K562 (cell line): ENCODE data around the gene SPATS2L. TPM values are rescaled to one million over a fixed set of nuclear protein-coding genes. Genes with fewer than 3 reads are reported as not detected.

Source experiments
- ATAC-seq: fragments of 200-7000 bp; cut with Tn5 transposase; 3 replicates; pipeline ENCODE4 v1.9.1; 2020; ENCODE audit warnings: moderate library complexity
- BruUV-seq: library from RNA; stranded (reverse); fragments of 400-500 nt; replicated peaks from 2 replicates; lab custom pipeline; 2021; lab: Mats Ljungman, UMichigan
- CTCF ChIA-PET: fragments of 300-600 bp; formaldehyde crosslinking; extraction: SDS; loops from one replicate; lab custom pipeline; 2021; ENCODE audit warnings: low intra/inter-chr PET ratio; lab: Yijun Ruan, JAX
- POLR2A ChIA-PET: fragments of 300-600, 350-650 bp; sonication (Branson Sonifier 250); formaldehyde crosslinking; extraction: SDS; loops from one replicate; lab custom pipeline; 2021; ENCODE audit warnings: antibody characterized with exemption, inconsistent platforms; lab: Yijun Ruan, JAX
- DNase-seq, 4 experiments: peaks; one replicate each; pipeline versions ENCODE4 v3.0.0 to v3.0.0-alpha.2; 2011 to 2018; ENCODE audit warnings: low spot score in 3 of 4, mixed read lengths in 3 of 4; ENCODE audit errors: extremely low read depth in 1 of 4
- FAIRE-seq: peaks from 2 replicates; lab custom pipeline; 2011; peaks lifted over from hg19 to GRCh38; lab: Jason Lieb, UNC
- H2AFZ ChIP-seq: 2 replicates; pipeline ENCODE4 v1.6.0; 2011; ENCODE audit warnings: low read depth, low read length, control low read depth, inconsistent platforms
- H3K27ac ChIP-seq: fragments of 200-600 bp; 3 replicates; pipeline ENCODE4 v1.8.0; 2011; ENCODE audit warnings: low read depth, mild to moderate bottlenecking, control low read depth, inconsistent platforms, low read length, moderate library complexity, mixed read lengths; ENCODE audit errors: extremely low read depth
- H3K27me3 ChIP-seq, 2 experiments: fragments of 300-600 bp in 1 of 2; 2 replicates in 1 of 2; 3 replicates in 1 of 2; pipeline versions ENCODE4 v1.6.0 to v1.8.0; 2011; ENCODE audit warnings: inconsistent platforms in 2 of 2, low read length in 2 of 2, mild to moderate bottlenecking in 1 of 2, mixed read lengths in 1 of 2, moderate library complexity in 1 of 2; ENCODE audit not compliant: control insufficient read depth in 2 of 2, insufficient read depth in 2 of 2
- H3K36me3 ChIP-seq: fragments of 300-600 bp; 3 replicates; pipeline ENCODE4 v1.8.0; 2011; ENCODE audit warnings: mild to moderate bottlenecking, low read length, inconsistent platforms; ENCODE audit not compliant: control insufficient read depth, insufficient read depth
- H3K4me1 ChIP-seq, 2 experiments: fragments of 200-600 bp in 1 of 2; replicated peaks in 1 of 2; 2 replicates in 1 of 2; 3 replicates in 1 of 2; pipeline versions ENCODE4 v1.5.1 to v1.8.0; 2011; ENCODE audit warnings: inconsistent platforms in 2 of 2, low read length in 2 of 2, mild to moderate bottlenecking in 1 of 2, mixed read lengths in 1 of 2, moderate library complexity in 1 of 2; ENCODE audit not compliant: control insufficient read depth in 2 of 2, insufficient read depth in 2 of 2
- H3K4me2 ChIP-seq: 2 replicates; pipeline ENCODE4 v1.6.1; 2011; ENCODE audit warnings: low read length, control low read depth, inconsistent platforms, mixed read lengths; ENCODE audit not compliant: insufficient read depth
- H3K4me3 ChIP-seq: fragments of 200-600 bp; sonication (generic), shearing (Covaris generic); 2 replicates; pipeline ENCODE4 v1.5.1; 2016; ENCODE audit warnings: control low read depth, inconsistent platforms
- H3K79me2 ChIP-seq: fragments of 200-600 bp; 3 replicates; pipeline ENCODE4 v1.8.0; 2011; ENCODE audit warnings: low read length, inconsistent platforms; ENCODE audit not compliant: control insufficient read depth, insufficient read depth
- H3K9ac ChIP-seq, 2 experiments: 2 replicates each; pipeline versions ENCODE4 v1.6.0 to v1.6.1; 2011; ENCODE audit warnings: low read depth in 2 of 2, low read length in 2 of 2, control low read depth in 1 of 2, inconsistent platforms in 1 of 2, mild to moderate bottlenecking in 1 of 2, mixed read lengths in 1 of 2; ENCODE audit not compliant: insufficient read depth in 1 of 2
- H3K9me1 ChIP-seq: one replicate; pipeline ENCODE4 v1.6.0; 2011; ENCODE audit warnings: inconsistent platforms, mild to moderate bottlenecking, low read length, moderate library complexity; ENCODE audit not compliant: control insufficient read depth, insufficient read depth
- H3K9me3 ChIP-seq: replicated peaks from 2 replicates; pipeline ENCODE4 v1.5.1; 2011; ENCODE audit warnings: low read depth, low read length, inconsistent platforms; ENCODE audit not compliant: control insufficient read depth, insufficient read depth
- H4K20me1 ChIP-seq: replicated peaks from 2 replicates; pipeline ENCODE4 v1.6.1; 2011; ENCODE audit warnings: low read length, inconsistent platforms, mixed read lengths; ENCODE audit not compliant: control insufficient read depth, insufficient read depth
- ATF7 ChIP-seq: fragments of 450-650 bp; IDR thresholded peaks from 2 replicates; pipeline ENCODE4 v1.7.1; 2014; ENCODE audit warnings: mild to moderate bottlenecking, moderate library complexity
- HDAC1 ChIP-seq, 2 experiments: fragments of 450-650 bp; IDR thresholded peaks; 2 replicates each; pipeline ENCODE4 v1.6.1; 2016 to 2017; ENCODE audit warnings: inconsistent platforms in 1 of 2, mild to moderate bottlenecking in 1 of 2, moderate library complexity in 1 of 2
- SAP30 ChIP-seq: fragments of 200-600 bp; sonication (generic); IDR thresholded peaks from 2 replicates; pipeline ENCODE4 v1.6.1; 2012; ENCODE audit warnings: borderline replicate concordance, low read depth, mild to moderate bottlenecking, moderate library complexity, low read length, control low read depth, inconsistent platforms; ENCODE audit not compliant: insufficient read depth, poor library complexity, severe bottlenecking
- ZBTB1 ChIP-seq: sonication (generic); formaldehyde crosslinking; IDR thresholded peaks from 2 replicates; pipeline ENCODE4 v1.8.1; 2023; ENCODE audit warnings: missing genetic modification reagents, low read depth, mild to moderate bottlenecking, borderline replicate concordance
- ZEB2 ChIP-seq: fragments of 450-650 bp; IDR thresholded peaks from 2 replicates; pipeline ENCODE4 v1.6.1; 2016
- WGBS: fragments of 100-300 bp; shearing (Covaris generic); methylation state at CpG from one replicate; pipeline ENCODE4 v1.1.6; 2016; ENCODE audit warnings: low coverage, mixed read lengths; ENCODE audit not compliant: insufficient coverage; ENCODE audit errors: missing lambda C conversion rate; 5-methylcytosine and 5-hydroxymethylcytosine counted together
- in situ Hi-C: fragments of 300-500 bp; cut with MboI; formaldehyde crosslinking; loops from 4 replicates; pipeline ENCODE4 v1.15.0; 2018; ENCODE audit warnings: inconsistent platforms, mixed read lengths
- intact Hi-C: fragments of 100-400 bp; cut with micrococcal nuclease; formaldehyde crosslinking; loops from 2 replicates; pipeline ENCODE4 v1.14.2; 2022
- polyA plus RNA-seq, 8 experiments: library from polyadenylated mRNA; depleted of rRNA in 4 of 8; stranded (reverse) in 5 of 8; unstranded in 3 of 8; fragments of >200 nt; fragmentation: Nextera tagmentation in 2 of 8; fragmentation: Illumina TruSeq in 1 of 8; extraction: Ambion mirVana in 2 of 8; extraction: Trizol in 1 of 8; gene quantifications; 2 replicates each; pipeline versions ENCODE4 v1.2.1 to v1.2.3, GENCODE V29; 2011 to 2014; ENCODE audit warnings: inconsistent platforms in 1 of 8, missing spikeins in 1 of 8
- total RNA-seq, 7 experiments: library from RNA; depleted of rRNA in 6 of 7; stranded (reverse); fragments of >200 nt in 6 of 7; fragmentation: Illumina TruSeq in 2 of 7; extraction: Trizol in 2 of 7; gene quantifications; 2 replicates each; pipeline versions ENCODE4 v1.2.1 to v1.2.3, GENCODE V29; 2011 to 2021; ENCODE audit warnings: low replicate concordance in 1 of 7
- TF ChIP-seq, protein P1 (sequence below), 2 experiments: fragments of 450-650 bp in 1 of 2; IDR thresholded peaks; 2 replicates each; pipeline ENCODE4 v1.6.1; 2011 to 2017; ENCODE audit warnings: low read depth in 2 of 2, antibody characterized with exemption in 1 of 2, borderline replicate concordance in 1 of 2, low read length in 1 of 2, mild to moderate bottlenecking in 1 of 2, mixed read lengths in 1 of 2; ENCODE audit not compliant: control insufficient read depth in 1 of 2
- TF ChIP-seq, protein P2 (sequence below), 2 experiments: IDR thresholded peaks; 2 replicates each; pipeline ENCODE4 v1.6.1; 2012; ENCODE audit warnings: improper control_type of control experiment in 2 of 2, low read depth in 2 of 2, low read length in 2 of 2, borderline replicate concordance in 1 of 2
- TF ChIP-seq, protein P3 (sequence below): fragments of 450-650 bp; IDR thresholded peaks from 2 replicates; pipeline ENCODE4 v1.6.1; 2014; ENCODE audit warnings: low read depth, mild to moderate bottlenecking, moderate library complexity, borderline replicate concordance

The SPATS2L gene
- total and polyA plus RNA-seq, 9 of the 15 experiments (the other 6 are each of a cell fraction or from before 2014, with no cell fraction given), result 11.3 to 41.5 (median 24.9) TPM

DNA sequence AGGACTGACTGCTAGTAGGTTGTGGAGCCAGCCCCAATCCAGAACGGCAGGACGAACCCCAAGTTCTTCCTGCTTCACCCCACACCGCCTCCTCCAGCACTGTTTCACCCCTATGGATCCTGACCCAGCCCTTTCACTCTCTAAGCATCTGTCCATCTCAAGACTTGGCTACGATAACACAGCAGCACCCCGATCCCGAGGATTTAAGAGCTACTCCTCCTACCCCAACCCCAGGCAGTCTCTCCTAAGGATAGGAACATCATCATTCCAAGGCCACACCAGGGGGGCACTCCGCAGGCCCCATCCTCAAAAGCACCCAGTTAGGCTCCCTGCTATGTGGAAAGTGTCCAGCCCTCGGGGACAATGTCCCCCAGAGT lies 202.7 kb downstream of the SPATS2L start (continued):
- TF ChIP-seq, protein P1, sequence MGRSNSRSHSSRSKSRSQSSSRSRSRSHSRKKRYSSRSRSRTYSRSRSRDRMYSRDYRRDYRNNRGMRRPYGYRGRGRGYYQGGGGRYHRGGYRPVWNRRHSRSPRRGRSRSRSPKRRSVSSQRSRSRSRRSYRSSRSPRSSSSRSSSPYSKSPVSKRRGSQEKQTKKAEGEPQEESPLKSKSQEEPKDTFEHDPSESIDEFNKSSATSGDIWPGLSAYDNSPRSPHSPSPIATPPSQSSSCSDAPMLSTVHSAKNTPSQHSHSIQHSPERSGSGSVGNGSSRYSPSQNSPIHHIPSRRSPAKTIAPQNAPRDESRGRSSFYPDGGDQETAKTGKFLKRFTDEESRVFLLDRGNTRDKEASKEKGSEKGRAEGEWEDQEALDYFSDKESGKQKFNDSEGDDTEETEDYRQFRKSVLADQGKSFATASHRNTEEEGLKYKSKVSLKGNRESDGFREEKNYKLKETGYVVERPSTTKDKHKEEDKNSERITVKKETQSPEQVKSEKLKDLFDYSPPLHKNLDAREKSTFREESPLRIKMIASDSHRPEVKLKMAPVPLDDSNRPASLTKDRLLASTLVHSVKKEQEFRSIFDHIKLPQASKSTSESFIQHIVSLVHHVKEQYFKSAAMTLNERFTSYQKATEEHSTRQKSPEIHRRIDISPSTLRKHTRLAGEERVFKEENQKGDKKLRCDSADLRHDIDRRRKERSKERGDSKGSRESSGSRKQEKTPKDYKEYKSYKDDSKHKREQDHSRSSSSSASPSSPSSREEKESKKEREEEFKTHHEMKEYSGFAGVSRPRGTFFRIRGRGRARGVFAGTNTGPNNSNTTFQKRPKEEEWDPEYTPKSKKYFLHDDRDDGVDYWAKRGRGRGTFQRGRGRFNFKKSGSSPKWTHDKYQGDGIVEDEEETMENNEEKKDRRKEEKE (IDR thresholded peaks at IDR 0.05; ENCODE audit: borderline replicate concordance in 1 of 2, control insufficient read depth in 1 of 2, low read depth in 2 of 2, low read length in 1 of 2), result no peak
- TF ChIP-seq, all 486 proteins: peak for 0

DNA sequence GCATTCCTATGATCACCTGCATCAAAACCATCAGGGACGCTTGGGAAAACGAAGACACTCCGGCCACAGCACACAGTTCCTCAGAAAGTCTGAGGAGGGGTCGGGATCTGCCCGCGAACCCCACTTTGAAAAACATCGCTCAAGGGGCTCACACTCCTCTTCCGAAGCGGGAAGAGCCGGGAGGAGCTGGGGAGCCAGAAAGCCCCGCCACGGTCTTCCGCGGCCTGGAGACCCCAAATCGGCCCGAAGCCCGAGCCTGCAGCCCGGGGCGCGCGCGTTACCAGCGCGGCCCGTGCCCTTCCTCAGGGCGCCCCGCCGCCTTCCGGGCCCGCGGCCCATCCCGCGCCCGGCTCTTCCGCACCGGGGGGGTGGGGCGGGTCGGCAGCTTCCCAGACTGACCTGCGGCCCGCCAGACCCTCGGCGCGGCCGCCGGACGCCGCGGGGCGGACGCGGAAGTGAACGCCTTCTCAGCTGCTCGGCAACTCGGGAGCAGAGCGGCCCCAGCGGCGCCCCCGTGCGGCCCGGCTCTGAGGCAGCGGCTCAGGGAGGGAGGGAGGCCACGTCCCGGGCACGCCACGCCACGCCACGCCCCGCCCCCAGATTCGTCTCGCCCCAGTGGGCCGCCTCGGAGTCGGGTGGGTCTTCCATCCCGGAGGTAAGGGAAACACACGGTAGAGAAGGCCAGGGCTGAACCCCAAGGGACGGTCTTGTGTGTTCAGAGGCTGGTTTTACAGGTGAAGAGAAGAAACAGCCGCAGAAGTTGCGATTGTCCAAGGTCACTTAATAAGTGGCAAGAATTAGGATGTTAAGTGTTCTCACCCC lies 203.3 kb downstream of the SPATS2L start, which contains the start of gene KCTD18:
KCTD18 (minus strand) TSS at position 457 of the 822 bp plus-strand sequence. CDS start 3,052 bp downstream, outside the sequence.
- no peaks in the 10 kb centered on the region for H3K27me3 ChIP-seq
- DNase-seq, result peak; percentile 87 to 91 (median 90)
- no peaks in the 10 kb centered on the region for H3K9me1 ChIP-seq
- H3K9ac ChIP-seq, result peak within 1 kb of the TSS; percentile 90 to 91
- no peaks in the 10 kb centered on the region for H3K9me3 ChIP-seq
- POLR2A ChIA-PET, result interaction anchor here (0.8 to 1.0 kb wide), 3 partner anchors 12 to 339 kb away, joined by 3 to 4 read pairs (median 3); partner anchors contain the start of gene SGO2
- peak within 1 kb of the TSS; percentile 56 for H3K4me3 ChIP-seq
- in situ Hi-C loops, result no loop called here
- WGBS, result 2% methylated on average over 26 of the region's 78 CpGs
- CTCF ChIA-PET, result no interaction called here
- no TSS peak for BruUV-seq
- peaks cover 0 to 4% of the 10 kb centered on the region in 2 experiments; a peak in 1 of 5 replicates for H3K4me1 ChIP-seq
- H2AFZ ChIP-seq, result peak within 1 kb of the TSS; percentile 99
- FAIRE-seq, result no peak
- peak within 1 kb of the TSS; percentile 80 for H3K27ac ChIP-seq
- no peaks in the 10 kb centered on the region for H3K36me3 ChIP-seq
- H3K4me2 ChIP-seq, result peak within 1 kb of the TSS; percentile 93
- ATAC-seq, result peak; percentile 98
- no peaks in the 10 kb centered on the region for H4K20me1 ChIP-seq
- intact Hi-C loops, result loop anchor here (2.0 kb wide), 1 partner anchor 15 kb away; no protein-coding TSS in a partner anchor
- H3K79me2 ChIP-seq, result peaks cover 7% of the 10 kb centered on the region; the same call in 2 of the 3 replicates
- no peak for TF ChIP-seq SAP30
- TF ChIP-seq ZBTB1, result no peak
- TF ChIP-seq, protein P2, sequence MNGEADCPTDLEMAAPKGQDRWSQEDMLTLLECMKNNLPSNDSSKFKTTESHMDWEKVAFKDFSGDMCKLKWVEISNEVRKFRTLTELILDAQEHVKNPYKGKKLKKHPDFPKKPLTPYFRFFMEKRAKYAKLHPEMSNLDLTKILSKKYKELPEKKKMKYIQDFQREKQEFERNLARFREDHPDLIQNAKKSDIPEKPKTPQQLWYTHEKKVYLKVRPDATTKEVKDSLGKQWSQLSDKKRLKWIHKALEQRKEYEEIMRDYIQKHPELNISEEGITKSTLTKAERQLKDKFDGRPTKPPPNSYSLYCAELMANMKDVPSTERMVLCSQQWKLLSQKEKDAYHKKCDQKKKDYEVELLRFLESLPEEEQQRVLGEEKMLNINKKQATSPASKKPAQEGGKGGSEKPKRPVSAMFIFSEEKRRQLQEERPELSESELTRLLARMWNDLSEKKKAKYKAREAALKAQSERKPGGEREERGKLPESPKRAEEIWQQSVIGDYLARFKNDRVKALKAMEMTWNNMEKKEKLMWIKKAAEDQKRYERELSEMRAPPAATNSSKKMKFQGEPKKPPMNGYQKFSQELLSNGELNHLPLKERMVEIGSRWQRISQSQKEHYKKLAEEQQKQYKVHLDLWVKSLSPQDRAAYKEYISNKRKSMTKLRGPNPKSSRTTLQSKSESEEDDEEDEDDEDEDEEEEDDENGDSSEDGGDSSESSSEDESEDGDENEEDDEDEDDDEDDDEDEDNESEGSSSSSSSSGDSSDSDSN (IDR thresholded peaks at IDR 0.05; ENCODE audit: borderline replicate concordance in 1 of 2, low read depth in 2 of 2, low read length in 2 of 2), result peak in 1 of 2 experiments; percentile 18; a peak in 1 of 4 replicates
- 0 out of 2 replicates have a peak, but pooled peaks have one; percentile 17 for TF ChIP-seq ZEB2
- peak; percentile 53 for TF ChIP-seq ATF7
- TF ChIP-seq HDAC1 (IDR thresholded peaks at IDR 0.05), result peak in 1 of 2 experiments; percentile 83; a peak in 2 of 4 replicates
- TF ChIP-seq, protein P3, sequence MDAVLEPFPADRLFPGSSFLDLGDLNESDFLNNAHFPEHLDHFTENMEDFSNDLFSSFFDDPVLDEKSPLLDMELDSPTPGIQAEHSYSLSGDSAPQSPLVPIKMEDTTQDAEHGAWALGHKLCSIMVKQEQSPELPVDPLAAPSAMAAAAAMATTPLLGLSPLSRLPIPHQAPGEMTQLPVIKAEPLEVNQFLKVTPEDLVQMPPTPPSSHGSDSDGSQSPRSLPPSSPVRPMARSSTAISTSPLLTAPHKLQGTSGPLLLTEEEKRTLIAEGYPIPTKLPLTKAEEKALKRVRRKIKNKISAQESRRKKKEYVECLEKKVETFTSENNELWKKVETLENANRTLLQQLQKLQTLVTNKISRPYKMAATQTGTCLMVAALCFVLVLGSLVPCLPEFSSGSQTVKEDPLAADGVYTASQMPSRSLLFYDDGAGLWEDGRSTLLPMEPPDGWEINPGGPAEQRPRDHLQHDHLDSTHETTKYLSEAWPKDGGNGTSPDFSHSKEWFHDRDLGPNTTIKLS, result peak; percentile 70; the same call in 1 of the 2 replicates
